Measurements from ENCODE around the gene BYSL. TPM values are rescaled to one million over a fixed set of nuclear protein-coding genes. Genes with fewer than 3 reads are reported as not detected.

Gene BYSL
- polyA plus RNA-seq, 1 donor from 2014 or later = 19.8 TPM

DNA sequence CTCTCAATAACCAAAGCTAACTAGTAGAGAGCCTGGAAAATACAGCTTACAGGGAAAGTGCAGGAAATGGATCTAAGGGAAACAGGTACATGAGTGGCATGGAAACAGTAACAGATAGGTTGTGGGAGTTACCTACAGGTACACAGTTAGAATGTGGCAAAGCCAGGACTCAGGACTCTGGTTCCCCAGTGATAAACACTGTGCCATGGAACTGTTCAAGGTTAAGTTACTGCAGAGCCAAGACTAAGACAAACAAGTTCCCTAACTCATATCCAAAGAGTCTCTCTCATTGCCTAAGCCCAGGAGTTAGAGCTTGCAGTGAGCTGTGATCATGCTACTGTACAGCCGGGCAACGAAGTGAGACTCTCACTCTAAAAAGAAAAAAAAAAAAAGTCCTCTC is 7.0 kb upstream of the BYSL start:
- Histone ChIP-seq H3K4me3 (ENCODE audit: low read length) (no peak overlapping the region), H4K20me1 (ENCODE audit: insufficient read depth) (no peaks in the 10 kb centered on the region), H3K27me3 (ENCODE audit: insufficient read depth, low read depth, low read length) (no peaks in the 10 kb centered on the region), H3K9me2 (ENCODE audit: insufficient read depth, low read length) (no peaks in the 10 kb centered on the region), H3K36me3 (ENCODE audit: insufficient read depth, low read length) (no peaks in the 10 kb centered on the region), H3K9me3 (ENCODE audit: low read length) (no peaks in the 10 kb centered on the region), H2AFZ (ENCODE audit: low read depth, low read length) (no peak overlapping the region), H3K79me2 (replicated peaks; ENCODE audit: insufficient read depth, low read length) (peaks cover 8% of the 10 kb centered on the region), H3K4me2 (ENCODE audit: low read length) (no peak overlapping the region), H3F3A (ENCODE audit: insufficient read depth, low read length, poor library complexity, severe bottlenecking) (no peaks in the 10 kb centered on the region), H3K27ac (ENCODE audit: low read length) (no peak overlapping the region), H3K9ac (ENCODE audit: low read length) (no peak overlapping the region)
- TF ChIP-seq EP300 (conservative IDR thresholded peaks at IDR 0.05; ENCODE audit: poor library complexity, severe bottlenecking) (no peak), POLR2AphosphoS5 (IDR thresholded peaks at IDR 0.05) (no peak), MXI1 (conservative IDR thresholded peaks at IDR 0.05; ENCODE audit: poor library complexity, severe bottlenecking) (no peak), RAD21 (conservative IDR thresholded peaks at IDR 0.05) (no peak), TAF1 (IDR thresholded peaks at IDR 0.05; ENCODE audit: low read depth) (no peak), EZH2 (IDR thresholded peaks at IDR 0.05; ENCODE audit: borderline replicate concordance, insufficient read depth, low read length, poor library complexity, severe bottlenecking) (no peak), CTCF (IDR thresholded peaks at IDR 0.05; ENCODE audit: poor library complexity, severe bottlenecking) (no peak), SMC3 (conservative IDR thresholded peaks at IDR 0.05; ENCODE audit: poor library complexity) (no peak)
- TF ChIP-seq, protein P1, sequence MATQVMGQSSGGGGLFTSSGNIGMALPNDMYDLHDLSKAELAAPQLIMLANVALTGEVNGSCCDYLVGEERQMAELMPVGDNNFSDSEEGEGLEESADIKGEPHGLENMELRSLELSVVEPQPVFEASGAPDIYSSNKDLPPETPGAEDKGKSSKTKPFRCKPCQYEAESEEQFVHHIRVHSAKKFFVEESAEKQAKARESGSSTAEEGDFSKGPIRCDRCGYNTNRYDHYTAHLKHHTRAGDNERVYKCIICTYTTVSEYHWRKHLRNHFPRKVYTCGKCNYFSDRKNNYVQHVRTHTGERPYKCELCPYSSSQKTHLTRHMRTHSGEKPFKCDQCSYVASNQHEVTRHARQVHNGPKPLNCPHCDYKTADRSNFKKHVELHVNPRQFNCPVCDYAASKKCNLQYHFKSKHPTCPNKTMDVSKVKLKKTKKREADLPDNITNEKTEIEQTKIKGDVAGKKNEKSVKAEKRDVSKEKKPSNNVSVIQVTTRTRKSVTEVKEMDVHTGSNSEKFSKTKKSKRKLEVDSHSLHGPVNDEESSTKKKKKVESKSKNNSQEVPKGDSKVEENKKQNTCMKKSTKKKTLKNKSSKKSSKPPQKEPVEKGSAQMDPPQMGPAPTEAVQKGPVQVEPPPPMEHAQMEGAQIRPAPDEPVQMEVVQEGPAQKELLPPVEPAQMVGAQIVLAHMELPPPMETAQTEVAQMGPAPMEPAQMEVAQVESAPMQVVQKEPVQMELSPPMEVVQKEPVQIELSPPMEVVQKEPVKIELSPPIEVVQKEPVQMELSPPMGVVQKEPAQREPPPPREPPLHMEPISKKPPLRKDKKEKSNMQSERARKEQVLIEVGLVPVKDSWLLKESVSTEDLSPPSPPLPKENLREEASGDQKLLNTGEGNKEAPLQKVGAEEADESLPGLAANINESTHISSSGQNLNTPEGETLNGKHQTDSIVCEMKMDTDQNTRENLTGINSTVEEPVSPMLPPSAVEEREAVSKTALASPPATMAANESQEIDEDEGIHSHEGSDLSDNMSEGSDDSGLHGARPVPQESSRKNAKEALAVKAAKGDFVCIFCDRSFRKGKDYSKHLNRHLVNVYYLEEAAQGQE (IDR thresholded peaks at IDR 0.05; ENCODE audit: borderline replicate concordance) = no peak

- Histone ChIP-seq H3K27ac (ENCODE audit: low read length) (no peak overlapping the region), H3K9me3 (ENCODE audit: low read length) (no peaks in the 10 kb centered on the region), H3K9me2 (ENCODE audit: insufficient read depth, low read length) (no peaks in the 10 kb centered on the region), H3F3A (ENCODE audit: insufficient read depth, low read length, poor library complexity, severe bottlenecking) (no peaks in the 10 kb centered on the region), H3K4me2 (ENCODE audit: low read length) (no peak overlapping the region), H4K20me1 (ENCODE audit: insufficient read depth) (no peaks in the 10 kb centered on the region), H3K36me3 (ENCODE audit: insufficient read depth, low read length) (no peaks in the 10 kb centered on the region), H2AFZ (ENCODE audit: low read depth, low read length) (no peak overlapping the region), H3K4me3 (ENCODE audit: low read length) (no peak overlapping the region), H3K27me3 (ENCODE audit: insufficient read depth, low read depth, low read length) (no peaks in the 10 kb centered on the region), H3K9ac (ENCODE audit: low read length) (no peak overlapping the region), H3K79me2 (replicated peaks; ENCODE audit: insufficient read depth, low read length) (peaks cover 14% of the 10 kb centered on the region)
- no peak for TF ChIP-seq POLR2AphosphoS5 (IDR thresholded peaks at IDR 0.05)
- no peak for TF ChIP-seq MXI1 (conservative IDR thresholded peaks at IDR 0.05; ENCODE audit: poor library complexity, severe bottlenecking)
- TF ChIP-seq RAD21 (conservative IDR thresholded peaks at IDR 0.05) = no peak
- TF ChIP-seq EP300 (conservative IDR thresholded peaks at IDR 0.05; ENCODE audit: poor library complexity, severe bottlenecking) = no peak
- no peak for TF ChIP-seq CTCF (IDR thresholded peaks at IDR 0.05; ENCODE audit: poor library complexity, severe bottlenecking)
- no peak for TF ChIP-seq SMC3 (conservative IDR thresholded peaks at IDR 0.05; ENCODE audit: poor library complexity)
- TF ChIP-seq EZH2 (IDR thresholded peaks at IDR 0.05; ENCODE audit: borderline replicate concordance, insufficient read depth, low read length, poor library complexity, severe bottlenecking) = no peak
- TF ChIP-seq, protein P1 (IDR thresholded peaks at IDR 0.05; ENCODE audit: borderline replicate concordance) = no peak
- no peak for TF ChIP-seq TAF1 (IDR thresholded peaks at IDR 0.05; ENCODE audit: low read depth)
These were observed 6.3 kb upstream of the BYSL start for GRCh38 chr6:41914869-41915530.
